Measurements from ENCODE around the gene SMYD3.

The SMYD3 gene

DNA sequence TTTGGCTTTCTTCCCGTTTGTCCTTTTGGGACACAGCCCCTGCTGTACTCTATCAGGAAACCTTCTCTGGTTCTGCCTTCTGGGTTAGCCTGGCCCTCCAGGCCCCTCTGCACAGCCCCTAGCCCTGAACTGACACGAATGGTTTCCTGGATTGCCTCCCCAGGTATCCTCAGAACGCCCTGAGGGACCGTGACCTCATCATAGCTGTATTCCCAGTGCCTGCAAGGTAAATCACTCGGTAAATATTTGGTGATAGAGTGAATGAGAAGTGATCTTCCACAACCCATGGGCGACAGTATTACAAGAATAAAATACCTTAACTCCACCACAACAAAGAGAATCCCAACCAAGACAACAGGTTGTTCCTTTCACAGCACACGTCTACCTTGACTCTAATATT is 637.2 kb downstream of the SMYD3 start:
- Histone ChIP-seq H4K91ac (ENCODE audit: low read length) (no peak overlapping the region), H3K27ac (ENCODE audit: low read length, poor library complexity, severe bottlenecking) (no peak overlapping the region), H3K9me3 (ENCODE audit: control insufficient read depth, low read length) (no peaks in the 10 kb centered on the region), H3K23ac (ENCODE audit: low read length in 2 of 2) (peak overlapping the region in 1 of 2 experiments; percentile 87), H2AK5ac (ENCODE audit: low read length, severe bottlenecking) (no peak overlapping the region), H3K18ac (ENCODE audit: low read depth in 1 of 2, low read length in 2 of 2) (peak overlapping the region in 1 of 2 experiments; percentile 29), H3K27me3 (ENCODE audit: control insufficient read depth in 1 of 2, insufficient read depth in 1 of 2, low read length in 2 of 2) (no peaks in the 10 kb centered on the region), H2AFZ (ENCODE audit: low read depth, low read length) (no peak overlapping the region), H3K9ac (ENCODE audit: low read length) (no peak overlapping the region), H3K4me3 (ENCODE audit: insufficient read depth in 1 of 2, low read depth in 1 of 2, low read length in 2 of 2) (no peak overlapping the region), H3K36me3 (ENCODE audit: control insufficient read depth in 1 of 2, insufficient read depth in 2 of 2, low read depth in 1 of 2, low read length in 2 of 2) (no peaks in the 10 kb centered on the region), H3K4ac (ENCODE audit: low read depth in 1 of 2, low read length in 2 of 2) (no peak overlapping the region), H3K4me1 (ENCODE audit: control insufficient read depth, insufficient read depth, low read depth, low read length) (peaks cover 2% of the 10 kb centered on the region), H3K14ac (ENCODE audit: low read length in 2 of 2) (peak overlapping the region in 1 of 2 experiments; percentile 66), H3K79me1 (replicated peaks; ENCODE audit: low read length, poor library complexity, severe bottlenecking) (no peaks in the 10 kb centered on the region), H3K4me2 (ENCODE audit: low read length, poor library complexity, severe bottlenecking) (no peak overlapping the region), H2BK12ac (ENCODE audit: low read length in 2 of 2) (no peak overlapping the region), H2BK5ac (ENCODE audit: low read depth, low read length, poor library complexity, severe bottlenecking) (no peak overlapping the region), H2BK120ac (ENCODE audit: low read depth, low read length) (no peak overlapping the region), H4K8ac (ENCODE audit: low read length) (no peak overlapping the region), H2BK15ac (ENCODE audit: low read depth, poor library complexity, severe bottlenecking) (no peak overlapping the region)
- WGBS = 85% methylated on average over 6 of the region's 7 CpGs
- DNase-seq = no peak

DNA sequence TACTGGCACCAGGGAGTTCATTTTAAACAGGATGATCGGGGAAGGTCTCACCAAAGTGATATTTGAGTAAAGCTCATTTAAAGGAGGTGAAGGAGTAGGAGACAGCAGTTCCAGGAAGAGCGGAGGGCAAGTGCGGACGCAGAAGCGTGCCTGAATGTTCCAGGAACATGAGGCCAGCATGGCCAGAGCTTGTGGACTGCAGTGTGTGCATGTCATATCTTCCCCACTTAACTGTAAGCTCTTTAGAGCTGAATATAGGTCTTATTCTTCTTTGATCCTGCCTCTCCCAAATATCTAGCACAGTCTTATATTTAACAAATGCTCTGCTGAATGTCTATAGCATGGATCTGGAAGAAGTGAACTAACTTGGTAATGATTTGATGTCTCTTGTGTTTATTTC is 639.3 kb downstream of the SMYD3 start:
- Histone ChIP-seq H3K4ac (ENCODE audit: low read depth in 1 of 2, low read length in 2 of 2) (no peak overlapping the region), H2BK120ac (ENCODE audit: low read depth, low read length) (no peak overlapping the region), H3K4me3 (ENCODE audit: insufficient read depth in 1 of 2, low read depth in 1 of 2, low read length in 2 of 2) (no peak overlapping the region), H3K14ac (ENCODE audit: low read length in 2 of 2) (no peak overlapping the region), H4K91ac (ENCODE audit: low read length) (no peak overlapping the region), H3K79me1 (replicated peaks; ENCODE audit: low read length, poor library complexity, severe bottlenecking) (no peaks in the 10 kb centered on the region), H4K8ac (ENCODE audit: low read length) (no peak overlapping the region), H2AK5ac (ENCODE audit: low read length, severe bottlenecking) (no peak overlapping the region), H2BK12ac (ENCODE audit: low read length in 2 of 2) (no peak overlapping the region), H2AFZ (ENCODE audit: low read depth, low read length) (no peak overlapping the region), H3K27ac (ENCODE audit: low read length, poor library complexity, severe bottlenecking) (no peak overlapping the region), H3K36me3 (ENCODE audit: control insufficient read depth in 1 of 2, insufficient read depth in 2 of 2, low read depth in 1 of 2, low read length in 2 of 2) (peaks cover 0 to 6% of the 10 kb centered on the region in 2 experiments), H3K27me3 (ENCODE audit: control insufficient read depth in 1 of 2, insufficient read depth in 1 of 2, low read length in 2 of 2) (no peaks in the 10 kb centered on the region), H2BK15ac (ENCODE audit: low read depth, poor library complexity, severe bottlenecking) (no peak overlapping the region), H2BK5ac (ENCODE audit: low read depth, low read length, poor library complexity, severe bottlenecking) (no peak overlapping the region), H3K4me1 (ENCODE audit: control insufficient read depth, insufficient read depth, low read depth, low read length) (peaks cover 3% of the 10 kb centered on the region), H3K4me2 (ENCODE audit: low read length, poor library complexity, severe bottlenecking) (no peak overlapping the region), H3K23ac (ENCODE audit: low read length in 2 of 2) (no peak overlapping the region), H3K18ac (ENCODE audit: low read depth in 1 of 2, low read length in 2 of 2) (no peak overlapping the region), H3K9me3 (ENCODE audit: control insufficient read depth, low read length) (no peaks in the 10 kb centered on the region), H3K9ac (ENCODE audit: low read length) (no peak overlapping the region)
- no peak for DNase-seq
- WGBS = 59% methylated on average over 5 of the region's 5 CpGs

GRCh38 chr1:245864872-245865271 is 642.2 kb downstream of the SMYD3 start:
- Histone ChIP-seq H2AK5ac (ENCODE audit: low read length, severe bottlenecking) (no peak overlapping the region), H3K4me1 (ENCODE audit: control insufficient read depth, insufficient read depth, low read depth, low read length) (peaks cover 4% of the 10 kb centered on the region), H3K36me3 (ENCODE audit: control insufficient read depth in 1 of 2, insufficient read depth in 2 of 2, low read depth in 1 of 2, low read length in 2 of 2) (peaks cover 0 to 6% of the 10 kb centered on the region in 2 experiments), H3K4me2 (ENCODE audit: low read length, poor library complexity, severe bottlenecking) (no peak overlapping the region), H4K8ac (ENCODE audit: low read length) (no peak overlapping the region), H4K91ac (ENCODE audit: low read length) (no peak overlapping the region), H2AFZ (ENCODE audit: low read depth, low read length) (no peak overlapping the region), H3K27ac (ENCODE audit: low read length, poor library complexity, severe bottlenecking) (no peak overlapping the region), H3K23ac (ENCODE audit: low read length in 2 of 2) (no peak overlapping the region), H2BK5ac (ENCODE audit: low read depth, low read length, poor library complexity, severe bottlenecking) (no peak overlapping the region), H3K27me3 (ENCODE audit: control insufficient read depth in 1 of 2, insufficient read depth in 1 of 2, low read length in 2 of 2) (no peaks in the 10 kb centered on the region), H3K9me3 (ENCODE audit: control insufficient read depth, low read length) (no peaks in the 10 kb centered on the region), H3K18ac (ENCODE audit: low read depth in 1 of 2, low read length in 2 of 2) (no peak overlapping the region), H2BK15ac (ENCODE audit: low read depth, poor library complexity, severe bottlenecking) (no peak overlapping the region), H3K4me3 (ENCODE audit: insufficient read depth in 1 of 2, low read depth in 1 of 2, low read length in 2 of 2) (no peak overlapping the region), H2BK12ac (ENCODE audit: low read length in 2 of 2) (no peak overlapping the region), H3K79me1 (replicated peaks; ENCODE audit: low read length, poor library complexity, severe bottlenecking) (no peaks in the 10 kb centered on the region), H2BK120ac (ENCODE audit: low read depth, low read length) (no peak overlapping the region), H3K9ac (ENCODE audit: low read length) (no peak overlapping the region), H3K4ac (ENCODE audit: low read depth in 1 of 2, low read length in 2 of 2) (no peak overlapping the region), H3K14ac (ENCODE audit: low read length in 2 of 2) (no peak overlapping the region)
- DNase-seq = no peak
- WGBS = 100% methylated on average over 2 of the region's 3 CpGs

GRCh38 chr1:245863566-245864184 is 643.4 kb downstream of the SMYD3 start:
- DNase-seq = no peak
- H3K27me3 ChIP-seq (ENCODE audit: control insufficient read depth in 1 of 2, insufficient read depth in 1 of 2, low read length in 2 of 2) = no peaks in the 10 kb centered on the region
- no peak overlapping the region for H2BK120ac ChIP-seq (ENCODE audit: low read depth, low read length)
- H3K18ac ChIP-seq (ENCODE audit: low read depth in 1 of 2, low read length in 2 of 2) = no peak overlapping the region
- 84% methylated on average over 9 of the region's 10 CpGs for WGBS
- peaks cover 0 to 6% of the 10 kb centered on the region in 2 experiments for H3K36me3 ChIP-seq (ENCODE audit: control insufficient read depth in 1 of 2, insufficient read depth in 2 of 2, low read depth in 1 of 2, low read length in 2 of 2)
- no peak overlapping the region for H4K8ac ChIP-seq (ENCODE audit: low read length)
- H3K9ac ChIP-seq (ENCODE audit: low read length) = no peak overlapping the region
- H2BK15ac ChIP-seq (ENCODE audit: low read depth, poor library complexity, severe bottlenecking) = no peak overlapping the region
- H3K4ac ChIP-seq (ENCODE audit: low read depth in 1 of 2, low read length in 2 of 2) = no peak overlapping the region
- no peak overlapping the region for H3K4me2 ChIP-seq (ENCODE audit: low read length, poor library complexity, severe bottlenecking)
- no peak overlapping the region for H3K4me3 ChIP-seq (ENCODE audit: insufficient read depth in 1 of 2, low read depth in 1 of 2, low read length in 2 of 2)
- no peak overlapping the region for H4K91ac ChIP-seq (ENCODE audit: low read length)
- no peak overlapping the region for H2AFZ ChIP-seq (ENCODE audit: low read depth, low read length)
- H2BK5ac ChIP-seq (ENCODE audit: low read depth, low read length, poor library complexity, severe bottlenecking) = no peak overlapping the region
- no peaks in the 10 kb centered on the region for H3K79me1 ChIP-seq (replicated peaks; ENCODE audit: low read length, poor library complexity, severe bottlenecking)
- peak overlapping the region; percentile 13 for H3K27ac ChIP-seq (ENCODE audit: low read length, poor library complexity, severe bottlenecking)
- H3K14ac ChIP-seq (ENCODE audit: low read length in 2 of 2) = no peak overlapping the region
- no peak overlapping the region for H2AK5ac ChIP-seq (ENCODE audit: low read length, severe bottlenecking)
- no peak overlapping the region for H3K23ac ChIP-seq (ENCODE audit: low read length in 2 of 2)
- no peaks in the 10 kb centered on the region for H3K9me3 ChIP-seq (ENCODE audit: control insufficient read depth, low read length)
- H2BK12ac ChIP-seq (ENCODE audit: low read length in 2 of 2) = no peak overlapping the region
- peaks cover 4% of the 10 kb centered on the region for H3K4me1 ChIP-seq (ENCODE audit: control insufficient read depth, insufficient read depth, low read depth, low read length)
